ENCODE results near the gene CD7. TPM values are rescaled to one million over a fixed set of nuclear protein-coding genes. Genes with fewer than 3 reads are reported as not detected.
"Not testable (repeated sequence)": the region's sequence is repeated elsewhere in the genome, so short reads cannot be mapped to it uniquely, and the experiment has no call there.

CD7 gene
- 0.27 TPM for total RNA-seq (ENCODE audit: unreplicated experiment)
- long read RNA-seq = 0 reads

GRCh38 chr17:82317394-82318168 lies at the start of gene CD7:
TSS of gene CD7 (minus strand) at chr17:82317608. CDS start at chr17:82317495, 113 bp downstream.
- H3K4me1 Mint-ChIP-seq (ENCODE audit: low read depth, unreplicated experiment) = peaks cover 3% of the 10 kb centered on the region
- peaks cover 8% of the 10 kb centered on the region for H3K27me3 Mint-ChIP-seq (ENCODE audit: unreplicated experiment)
- H3K9me3 Mint-ChIP-seq (ENCODE audit: unreplicated experiment) = peaks cover 2% of the 10 kb centered on the region
- H3K4me3 Mint-ChIP-seq (ENCODE audit: unreplicated experiment) = no peak within 1 kb of the TSS
- no peak for TF ChIP-seq CTCF (IDR thresholded peaks at IDR 0.05; ENCODE audit: partially characterized antibody, unreplicated experiment)
- no peaks in the 10 kb centered on the region for H3K36me3 Mint-ChIP-seq (ENCODE audit: unreplicated experiment)
- DNase-seq = peak; percentile 31
- H3K27ac Mint-ChIP-seq (ENCODE audit: unreplicated experiment) = no peak within 1 kb of the TSS

GRCh38 chr17:82366749-82367148 lies 49.3 kb upstream of the CD7 start:
- no peak for DNase-seq
- no peak overlapping the region for H3K4me3 Mint-ChIP-seq (ENCODE audit: unreplicated experiment)
- no peak for TF ChIP-seq CTCF (IDR thresholded peaks at IDR 0.05; ENCODE audit: partially characterized antibody, unreplicated experiment)
- H3K9me3 Mint-ChIP-seq (ENCODE audit: unreplicated experiment) = peaks cover 1% of the 10 kb centered on the region
- peaks cover 8% of the 10 kb centered on the region for H3K4me1 Mint-ChIP-seq (ENCODE audit: low read depth, unreplicated experiment)
- peaks cover 3% of the 10 kb centered on the region for H3K27me3 Mint-ChIP-seq (ENCODE audit: unreplicated experiment)
- H3K36me3 Mint-ChIP-seq (ENCODE audit: unreplicated experiment) = no peaks in the 10 kb centered on the region
- H3K27ac Mint-ChIP-seq (ENCODE audit: unreplicated experiment) = no peak overlapping the region

GRCh38 chr17:82365606-82366295 lies 48.3 kb upstream of the CD7 start:
- no peak overlapping the region for H3K27ac Mint-ChIP-seq (ENCODE audit: unreplicated experiment)
- no peak for TF ChIP-seq CTCF (IDR thresholded peaks at IDR 0.05; ENCODE audit: partially characterized antibody, unreplicated experiment)

GRCh38 chr17:82361885-82362633 lies 44.7 kb upstream of the CD7 start:
- Mint-ChIP-seq H3K27ac (ENCODE audit: unreplicated experiment) (no peak overlapping the region), H3K9me3 (ENCODE audit: unreplicated experiment) (no peaks in the 10 kb centered on the region), H3K4me3 (ENCODE audit: unreplicated experiment) (no peak overlapping the region), H3K27me3 (ENCODE audit: unreplicated experiment) (no peaks in the 10 kb centered on the region), H3K36me3 (ENCODE audit: unreplicated experiment) (no peaks in the 10 kb centered on the region), H3K4me1 (ENCODE audit: low read depth, unreplicated experiment) (peaks cover 5% of the 10 kb centered on the region)
- DNase-seq = no peak
- no peak for TF ChIP-seq CTCF (IDR thresholded peaks at IDR 0.05; ENCODE audit: partially characterized antibody, unreplicated experiment)

More at GRCh38 chr17:82365606-82366295, 48.3 kb upstream of the CD7 start:
- Mint-ChIP-seq H3K9me3 (ENCODE audit: unreplicated experiment) (peaks cover 1% of the 10 kb centered on the region), H3K4me1 (ENCODE audit: low read depth, unreplicated experiment) (peaks cover 6% of the 10 kb centered on the region), H3K4me3 (ENCODE audit: unreplicated experiment) (no peak overlapping the region), H3K36me3 (ENCODE audit: unreplicated experiment) (no peaks in the 10 kb centered on the region), H3K27me3 (ENCODE audit: unreplicated experiment) (peaks cover 3% of the 10 kb centered on the region)
- no peak for DNase-seq

GRCh38 chr17:82359451-82360074 lies 42.2 kb upstream of the CD7 start:
- not testable (repeated sequence) for H3K27me3 Mint-ChIP-seq (ENCODE audit: unreplicated experiment); DNase-seq; H3K36me3 Mint-ChIP-seq (ENCODE audit: unreplicated experiment); H3K9me3 Mint-ChIP-seq (ENCODE audit: unreplicated experiment); H3K4me1 Mint-ChIP-seq (ENCODE audit: low read depth, unreplicated experiment); H3K4me3 Mint-ChIP-seq (ENCODE audit: unreplicated experiment); H3K27ac Mint-ChIP-seq (ENCODE audit: unreplicated experiment)
